Endothelial cell of umbilical vein (primary cell): Measurements from ENCODE around the gene CCR2. TPM values are rescaled to one million over a fixed set of nuclear protein-coding genes. Genes with fewer than 3 reads are reported as not detected.

Experiments
- BruUV-seq: library from RNA; stranded (reverse); fragments of 400-500 nt; replicated peaks from 2 replicates; lab custom pipeline; 2021; lab: Mats Ljungman, UMichigan
- CTCF ChIA-PET: fragments of 300-600, 350-600 bp; sonication (Branson Sonifier 250); formaldehyde crosslinking; loops from one replicate; lab custom pipeline; 2021; ENCODE audit warnings: antibody characterized with exemption, inconsistent platforms; lab: Charles Lee
- POLR2A ChIA-PET: fragments of 300-600, 350-600 bp; sonication (Branson Sonifier 250); formaldehyde crosslinking; loops from one replicate; lab custom pipeline; 2021; ENCODE audit warnings: antibody characterized with exemption, inconsistent platforms; lab: Charles Lee
- DNase-seq: peaks from one replicate; pipeline ENCODE4 v3.0.0-alpha.2; 2011; ENCODE audit warnings: low read depth, low spot score
- FAIRE-seq: peaks from 2 replicates; lab custom pipeline; 2011; peaks lifted over from hg19 to GRCh38; lab: Jason Lieb, UNC
- H2AFZ ChIP-seq: 2 replicates; pipeline ENCODE4 v1.6.0; 2012; ENCODE audit warnings: low read depth, low read length, control low read depth, inconsistent platforms
- H3K27ac ChIP-seq: 2 replicates; pipeline ENCODE4 v1.5.1; 2011; ENCODE audit warnings: low read depth, mild to moderate bottlenecking, control low read depth, low read length, moderate library complexity; ENCODE audit not compliant: insufficient read depth
- H3K27me3 ChIP-seq, 2 experiments: 2 replicates each; pipeline versions ENCODE4 v1.6.0 to v1.6.1; 2011; ENCODE audit warnings: low read length in 2 of 2, mixed read lengths in 1 of 2; ENCODE audit not compliant: control insufficient read depth in 2 of 2, insufficient read depth in 2 of 2
- H3K36me3 ChIP-seq, 2 experiments: 2 replicates in 1 of 2; 3 replicates in 1 of 2; pipeline ENCODE4 v1.5.1; 2011; ENCODE audit warnings: low read length in 2 of 2, mild to moderate bottlenecking in 1 of 2, moderate library complexity in 1 of 2; ENCODE audit not compliant: control insufficient read depth in 2 of 2, insufficient read depth in 2 of 2; ENCODE audit errors: extremely low read depth in 1 of 2
- H3K4me1 ChIP-seq: 3 replicates; pipeline ENCODE4 v1.5.1; 2011; ENCODE audit warnings: mild to moderate bottlenecking, low read length; ENCODE audit not compliant: control insufficient read depth, insufficient read depth; ENCODE audit errors: extremely low read depth
- H3K4me2 ChIP-seq: 2 replicates; pipeline ENCODE4 v1.6.1; 2011; ENCODE audit warnings: low read length, control low read depth, mixed read lengths; ENCODE audit not compliant: insufficient read depth
- H3K4me3 ChIP-seq, 3 experiments: fragments of 200-600 bp in 1 of 3; sonication (generic), shearing (Covaris generic) in 1 of 3; replicated peaks in 1 of 3; 2 replicates each; pipeline ENCODE4 v1.5.1; 2011 to 2016; ENCODE audit warnings: control low read depth in 3 of 3, low read length in 3 of 3, mild to moderate bottlenecking in 2 of 3, inconsistent platforms in 1 of 3, low read depth in 1 of 3, moderate library complexity in 1 of 3; ENCODE audit not compliant: insufficient read depth in 1 of 3
- H3K79me2 ChIP-seq: 2 replicates; pipeline ENCODE4 v1.6.0; 2012; ENCODE audit warnings: low read length, inconsistent platforms; ENCODE audit not compliant: control insufficient read depth, insufficient read depth
- H3K9ac ChIP-seq: replicated peaks from 2 replicates; pipeline ENCODE3; 2011; ENCODE audit warnings: low read length, control low read depth; ENCODE audit not compliant: insufficient read depth; ENCODE audit errors: extremely low read depth
- H3K9me1 ChIP-seq: replicated peaks from 3 replicates; pipeline ENCODE4 v1.6.0; 2011; ENCODE audit warnings: mild to moderate bottlenecking, low read length; ENCODE audit not compliant: control insufficient read depth, insufficient read depth; ENCODE audit errors: extremely low read depth
- H3K9me3 ChIP-seq: replicated peaks from 2 replicates; pipeline ENCODE4 v1.5.1; 2012; ENCODE audit warnings: low read length, inconsistent platforms; ENCODE audit not compliant: control insufficient read depth, insufficient read depth
- H4K20me1 ChIP-seq: replicated peaks from 2 replicates; pipeline ENCODE3; 2011; ENCODE audit warnings: mild to moderate bottlenecking, low read length; ENCODE audit not compliant: control insufficient read depth, insufficient read depth; ENCODE audit errors: extremely low read depth
- CTCF ChIP-seq, 2 donors: IDR thresholded peaks; 1 replicate in 1 of 2; 2 replicates in 1 of 2; pipeline ENCODE4 v1.5.1; 2011; ENCODE audit warnings: low read length in 2 of 2, mild to moderate bottlenecking in 2 of 2, moderate library complexity in 2 of 2, control low read depth in 1 of 2, inconsistent platforms in 1 of 2, low read depth in 1 of 2; ENCODE audit not compliant: insufficient read depth in 1 of 2; ENCODE audit errors: extremely low read depth in 1 of 2
- EZH2 ChIP-seq: IDR thresholded peaks from 2 replicates; pipeline ENCODE4 v1.6.1; 2012; ENCODE audit warnings: borderline replicate concordance, low read depth, mild to moderate bottlenecking, moderate library complexity, low read length, inconsistent platforms; ENCODE audit not compliant: severe bottlenecking
- FOS ChIP-seq: IDR thresholded peaks from 2 replicates; pipeline ENCODE4 v1.6.1; 2011; ENCODE audit warnings: mild to moderate bottlenecking, low read length, moderate library complexity, borderline replicate concordance; ENCODE audit not compliant: insufficient read depth
- GATA2 ChIP-seq: IDR thresholded peaks from 2 replicates; pipeline ENCODE4 v1.7.0; 2011; ENCODE audit warnings: low read depth, mild to moderate bottlenecking, moderate library complexity, mixed read lengths, low read length; ENCODE audit not compliant: insufficient read length, insufficient read depth
- JUN ChIP-seq: IDR thresholded peaks from 2 replicates; pipeline ENCODE4 v1.6.1; 2011; ENCODE audit warnings: borderline replicate concordance, low read depth; ENCODE audit not compliant: insufficient read length, insufficient read depth
- MAX ChIP-seq: IDR thresholded peaks from 2 replicates; pipeline ENCODE4 v1.6.1; 2011; ENCODE audit not compliant: insufficient read depth, insufficient read length
- MYC ChIP-seq: IDR thresholded peaks from one replicate; pipeline ENCODE4 v1.6.1; 2011; ENCODE audit warnings: mild to moderate bottlenecking, low read depth, low read length
- POLR2A ChIP-seq: IDR thresholded peaks from 2 replicates; pipeline ENCODE4 v1.6.1; 2012; ENCODE audit warnings: low read depth, mild to moderate bottlenecking, control low read depth, low read length
- POLR2AphosphoS5 ChIP-seq: IDR thresholded peaks from 2 replicates; pipeline ENCODE4 v1.6.1; 2012; ENCODE audit warnings: low read depth, mild to moderate bottlenecking, control low read depth, low read length, moderate library complexity; ENCODE audit not compliant: insufficient read depth
- dilution Hi-C: fragments of 300-500 bp; cut with MboI; formaldehyde crosslinking; loops from one replicate; pipeline ENCODE4 v1.15.0; 2019; ENCODE audit warnings: low sequenced_read_pairs; ENCODE audit not compliant: extremely low pct_ligation_motif_present
- intact Hi-C: fragments of 100-400 bp; cut with micrococcal nuclease; formaldehyde crosslinking; loops from one replicate; pipeline ENCODE4 v1.10.0; 2022
- polyA plus RNA-seq, 4 experiments: library from polyadenylated mRNA; depleted of rRNA in 3 of 4; stranded (reverse) in 3 of 4; unstranded in 1 of 4; fragments of >200 nt; gene quantifications; 2 replicates each; pipeline versions ENCODE4 v1.2.1 to v1.2.3, GENCODE V29; 2011 to 2012; ENCODE audit warnings: missing spikeins in 1 of 4
- total RNA-seq: library from RNA; stranded (reverse); gene quantifications from 2 replicates; pipeline ENCODE4 v1.2.3, GENCODE V29; 2021

The CCR2 gene
- total and polyA plus RNA-seq, 2 donors (not counting 3 experiments of a cell fraction or from before 2014, with no cell fraction given) = not detected

GRCh38 chr3:46358466-46358865, 4.6 kb downstream of the CCR2 start:
- Histone ChIP-seq H3K36me3 (no peaks in the 10 kb centered on the region), H3K9me1 (no peaks in the 10 kb centered on the region), H3K27me3 (peaks cover 7 to 12% of the 10 kb centered on the region in 2 experiments), H3K4me2 (no peak overlapping the region), H3K4me1 (no peaks in the 10 kb centered on the region), H2AFZ (no peak overlapping the region), H3K9ac (no peak overlapping the region), H4K20me1 (no peaks in the 10 kb centered on the region), H3K27ac (no peak overlapping the region), H3K9me3 (no peaks in the 10 kb centered on the region), H3K4me3 (no peak overlapping the region), H3K79me2 (no peaks in the 10 kb centered on the region)
- intact Hi-C loops (no loop called here), dilution Hi-C loops (no loop called here)
- DNase-seq (no peak), FAIRE-seq (no peak)
- POLR2A ChIA-PET = no interaction called here
- TF ChIP-seq POLR2AphosphoS5 (no peak), CTCF (IDR thresholded peaks at IDR 0.05; ENCODE audit: extremely low read depth in 1 of 2, insufficient read depth in 1 of 2, low read depth in 1 of 2, low read length in 2 of 2) (no peak), MAX (no peak), GATA2 (no peak), FOS (no peak), EZH2 (no peak), JUN (no peak), MYC (no peak), POLR2A (no peak)
- BruUV-seq = no TSS peak
- CTCF ChIA-PET = interaction anchor here (1.5 kb wide), 1 partner anchor 20 kb away, joined by 4 read pairs; no protein-coding TSS in a partner anchor
